SU-DHL-6 (cell line): Measurements from ENCODE around the gene KCTD10.

Experiments used
- H2AFZ ChIP-seq: fragments of 200-600 bp; sonication (generic); 2 replicates; pipeline ENCODE4 v1.6.1; 2014; ENCODE audit warnings: low read depth, mild to moderate bottlenecking, moderate library complexity, mixed read lengths, antibody characterized with exemption, low read length; ENCODE audit not compliant: severe bottlenecking
- H3F3A ChIP-seq: fragments of 200-600 bp; shearing (Covaris generic); 2 replicates; pipeline ENCODE4 v1.6.0; 2016; ENCODE audit warnings: antibody characterized with exemption, mild to moderate bottlenecking; ENCODE audit not compliant: insufficient read depth
- H3K27ac ChIP-seq: fragments of 200-600 bp; sonication (generic); 2 replicates; pipeline ENCODE4 v1.5.1; 2016; ENCODE audit warnings: low read depth, mild to moderate bottlenecking, low read length, moderate library complexity, mixed read lengths
- H3K27me3 ChIP-seq: fragments of 200-600 bp; sonication (generic), shearing (Covaris generic); 2 replicates; pipeline ENCODE4 v1.6.0; 2014; ENCODE audit warnings: mild to moderate bottlenecking, low read length
- H3K36me3 ChIP-seq: fragments of 200-600 bp; sonication (generic); 2 replicates; pipeline ENCODE4 v1.6.1; 2014; ENCODE audit warnings: mild to moderate bottlenecking, low read length, mixed read lengths
- H3K4me2 ChIP-seq: fragments of 300-600, 200-600 bp; shearing (Covaris generic), sonication (generic); 2 replicates; pipeline ENCODE4 v1.6.0; 2014; ENCODE audit warnings: low read length, low read depth, mild to moderate bottlenecking; ENCODE audit not compliant: poor library complexity, severe bottlenecking
- H3K4me3 ChIP-seq: fragments of 200-600 bp; sonication (generic); 2 replicates; pipeline ENCODE4 v1.5.1; 2014; ENCODE audit warnings: antibody characterized with exemption, low read length, mild to moderate bottlenecking, mixed read lengths; ENCODE audit not compliant: insufficient read depth, poor library complexity, severe bottlenecking
- H3K79me2 ChIP-seq: fragments of 200-600 bp; sonication (generic); 2 replicates; pipeline ENCODE4 v1.6.1; 2014; ENCODE audit warnings: mild to moderate bottlenecking, low read length, moderate library complexity; ENCODE audit not compliant: insufficient read depth
- H3K9ac ChIP-seq: fragments of 200-600 bp; sonication (generic); 2 replicates; pipeline ENCODE4 v1.7.0; 2014; ENCODE audit warnings: mild to moderate bottlenecking, low read length
- H3K9me2 ChIP-seq: fragments of 200-600 bp; sonication (generic); replicated peaks from 2 replicates; pipeline ENCODE4 v1.6.1; 2014; ENCODE audit warnings: low read length; ENCODE audit not compliant: insufficient read depth
- H3K9me3 ChIP-seq: fragments of 200-600 bp; sonication (generic); 2 replicates; pipeline ENCODE4 v1.6.1; 2014; ENCODE audit warnings: low read length, mixed read lengths; ENCODE audit not compliant: insufficient read depth
- H4K20me1 ChIP-seq: fragments of 200-600 bp; sonication (generic); 2 replicates; pipeline ENCODE4 v1.6.1; 2014; ENCODE audit warnings: low read depth, mild to moderate bottlenecking, antibody characterized with exemption, low read length, moderate library complexity, mixed read lengths
- CTCF ChIP-seq: fragments of 200-600 bp; sonication (generic); IDR thresholded peaks from one replicate; pipeline ENCODE4 v1.5.1; 2017; ENCODE audit warnings: antibody characterized with exemption, mild to moderate bottlenecking, low read length, moderate library complexity; ENCODE audit not compliant: insufficient read depth, poor library complexity, severe bottlenecking
- EZH2phosphoT487 ChIP-seq: fragments of 200-600 bp; sonication (generic), shearing (Covaris generic); conservative IDR thresholded peaks from 2 replicates; pipeline ENCODE4 v1.6.1; 2018; ENCODE audit warnings: mild to moderate bottlenecking, antibody characterized with exemption, low read length, moderate library complexity, mixed read lengths

The KCTD10 gene

GRCh38 chr12:109477185-109477962 is at the start of gene KCTD10, which contains the start of gene UBE3B:
KCTD10 (minus strand) TSS chr12:109477300; CDS start chr12:109477262, 38 bp downstream.
UBE3B (plus strand) TSS chr12:109477634; CDS start chr12:109483552, 5,918 bp downstream.
- no peaks in the 10 kb centered on the region for H3K36me3 ChIP-seq
- no peaks in the 10 kb centered on the region for H3K9me2 ChIP-seq
- peak within 1 kb of the TSS; percentile 69 for H2AFZ ChIP-seq
- H3K9me3 ChIP-seq, result no peaks in the 10 kb centered on the region
- no peak for TF ChIP-seq EZH2phosphoT487
- no peak for TF ChIP-seq CTCF
- peak within 1 kb of the TSS; percentile 95 for H3K4me2 ChIP-seq
- H3K9ac ChIP-seq, result peak within 1 kb of the TSS; percentile 80
- H3F3A ChIP-seq, result no peaks in the 10 kb centered on the region
- peaks cover 61% of the 10 kb centered on the region for H3K79me2 ChIP-seq
- no peaks in the 10 kb centered on the region for H3K27me3 ChIP-seq
- peak within 1 kb of the TSS; percentile 72 for H3K27ac ChIP-seq
- H3K4me3 ChIP-seq, result peak within 1 kb of the TSS; percentile 77
- no peaks in the 10 kb centered on the region for H4K20me1 ChIP-seq

GRCh38 chr12:109525279-109525585 is 48.1 kb upstream of the KCTD10 start:
- H3K9ac ChIP-seq, result no peak overlapping the region

GRCh38 chr12:109524466-109525278 is 47.6 kb upstream of the KCTD10 start:
- no peaks in the 10 kb centered on the region for H3F3A ChIP-seq
- no peak overlapping the region for H3K4me2 ChIP-seq
- H3K36me3 ChIP-seq, result no peaks in the 10 kb centered on the region
- TF ChIP-seq EZH2phosphoT487 (no peak), CTCF (no peak)
- H3K27me3 ChIP-seq, result no peaks in the 10 kb centered on the region
- no peaks in the 10 kb centered on the region for H3K9me3 ChIP-seq
- H4K20me1 ChIP-seq, result no peaks in the 10 kb centered on the region
- no peak overlapping the region for H3K27ac ChIP-seq
- H2AFZ ChIP-seq, result no peak overlapping the region
- no peaks in the 10 kb centered on the region for H3K9me2 ChIP-seq
- no peaks in the 10 kb centered on the region for H3K79me2 ChIP-seq
- H3K4me3 ChIP-seq, result no peak overlapping the region
- H3K9ac ChIP-seq, result no peak overlapping the region

More at GRCh38 chr12:109525279-109525585, 48.1 kb upstream of the KCTD10 start:
- Histone ChIP-seq H3K27ac (no peak overlapping the region), H4K20me1 (no peaks in the 10 kb centered on the region), H3K4me3 (no peak overlapping the region), H3F3A (no peaks in the 10 kb centered on the region), H3K9me2 (no peaks in the 10 kb centered on the region), H3K36me3 (no peaks in the 10 kb centered on the region), H3K9me3 (no peaks in the 10 kb centered on the region), H3K79me2 (no peaks in the 10 kb centered on the region), H3K27me3 (no peaks in the 10 kb centered on the region), H2AFZ (no peak overlapping the region), H3K4me2 (no peak overlapping the region)
- TF ChIP-seq EZH2phosphoT487 (no peak), CTCF (no peak)
